H9 (cell line): ENCODE measurements around the gene DAB2IP. TPM values are rescaled to one million over a fixed set of nuclear protein-coding genes. Genes with fewer than 3 reads are reported as not detected.

ENCODE experiments used
- DNase-seq: peaks from one replicate; pipeline ENCODE4 v3.0.0-alpha.2; 2017
- H2AFZ ChIP-seq: one replicate; pipeline ENCODE4 v1.6.1; 2013; ENCODE audit warnings: mild to moderate bottlenecking, low read length, control low read depth, moderate library complexity
- H2AK5ac ChIP-seq: 2 replicates; pipeline ENCODE4 v1.6.1; 2013; ENCODE audit warnings: low read length, control low read depth, mixed read lengths; ENCODE audit not compliant: insufficient read length
- H2BK120ac ChIP-seq: one replicate; pipeline ENCODE4 v1.6.1; 2013; ENCODE audit warnings: low read depth, mild to moderate bottlenecking, low read length, control low read depth, inconsistent platforms; ENCODE audit not compliant: poor library complexity, severe bottlenecking
- H2BK12ac ChIP-seq: 2 replicates; pipeline ENCODE4 v1.6.1; 2013; ENCODE audit warnings: low read length, control low read depth, mixed read lengths, low read depth; ENCODE audit not compliant: insufficient read length
- H2BK15ac ChIP-seq: 2 replicates; pipeline ENCODE4 v1.6.1; 2013; ENCODE audit warnings: low read depth, low read length, control low read depth
- H2BK20ac ChIP-seq: one replicate; pipeline ENCODE4 v1.6.1; 2013; ENCODE audit warnings: low read depth, mild to moderate bottlenecking, low read length, control low read depth, inconsistent platforms; ENCODE audit not compliant: poor library complexity, severe bottlenecking
- H2BK5ac ChIP-seq: 2 replicates; pipeline ENCODE4 v1.6.1; 2013; ENCODE audit warnings: low read length, control low read depth, mixed read lengths; ENCODE audit not compliant: insufficient read length
- H3K14ac ChIP-seq: 2 replicates; pipeline ENCODE4 v1.6.1; 2013; ENCODE audit warnings: low read length, control low read depth; ENCODE audit not compliant: insufficient read depth
- H3K18ac ChIP-seq: 2 replicates; pipeline ENCODE4 v1.6.1; 2013; ENCODE audit warnings: low read depth, mild to moderate bottlenecking, mixed read lengths, low read length, control low read depth; ENCODE audit not compliant: insufficient read length
- H3K23ac ChIP-seq: 2 replicates; pipeline ENCODE4 v1.6.1; 2013; ENCODE audit warnings: low read length, control low read depth, mixed read lengths, low read depth; ENCODE audit not compliant: insufficient read length
- H3K23me2 ChIP-seq: 2 replicates; pipeline ENCODE4 v1.6.1; 2013; ENCODE audit warnings: low read depth, mild to moderate bottlenecking, mixed read lengths, low read length, control low read depth; ENCODE audit not compliant: insufficient read length, poor library complexity, severe bottlenecking
- H3K27ac ChIP-seq: 2 replicates; pipeline ENCODE4 v1.5.1; 2013; ENCODE audit warnings: low read length, control low read depth, mixed read lengths, low read depth; ENCODE audit not compliant: insufficient read length
- H3K27me3 ChIP-seq: 2 replicates; pipeline ENCODE4 v1.6.1; 2013; ENCODE audit warnings: low read length, control low read depth, inconsistent platforms; ENCODE audit not compliant: insufficient read depth
- H3K4ac ChIP-seq: 2 replicates; pipeline ENCODE4 v1.6.1; 2013; ENCODE audit warnings: low read depth, mild to moderate bottlenecking, control low read depth, inconsistent platforms, low read length, moderate library complexity
- H3K4me1 ChIP-seq: 2 replicates; pipeline ENCODE4 v1.6.1; 2013; ENCODE audit warnings: low read length, control low read depth, inconsistent platforms; ENCODE audit not compliant: insufficient read depth
- H3K4me2 ChIP-seq: 2 replicates; pipeline ENCODE4 v1.6.1; 2013; ENCODE audit warnings: low read length, control low read depth, mixed read lengths; ENCODE audit not compliant: insufficient read length, insufficient read depth
- H3K56ac ChIP-seq: 2 replicates; pipeline ENCODE4 v1.6.1; 2013; ENCODE audit warnings: low read depth, mild to moderate bottlenecking, mixed read lengths, low read length, control low read depth; ENCODE audit not compliant: insufficient read length
- H3K79me1 ChIP-seq: 2 replicates; pipeline ENCODE4 v1.6.1; 2013; ENCODE audit warnings: low read depth, mild to moderate bottlenecking, moderate library complexity, low read length, control low read depth, inconsistent platforms; ENCODE audit not compliant: insufficient read depth, poor library complexity, severe bottlenecking
- H3K79me2 ChIP-seq: 2 replicates; pipeline ENCODE4 v1.6.1; 2013; ENCODE audit warnings: low read length, control low read depth, inconsistent platforms; ENCODE audit not compliant: insufficient read depth
- H3K9ac ChIP-seq: 2 replicates; pipeline ENCODE4 v1.6.1; 2013; ENCODE audit warnings: low read length, control low read depth, mixed read lengths; ENCODE audit not compliant: insufficient read length; ENCODE audit errors: extremely low read depth
- H3K9me3 ChIP-seq: one replicate; pipeline ENCODE4 v1.6.1; 2013; ENCODE audit warnings: low read depth, low read length, inconsistent platforms; ENCODE audit not compliant: control insufficient read depth
- H3T11ph ChIP-seq: one replicate; pipeline ENCODE4 v1.6.1; 2013; ENCODE audit warnings: mild to moderate bottlenecking, low read length, control low read depth, inconsistent platforms
- H4K20me1 ChIP-seq: one replicate; pipeline ENCODE4 v1.6.1; 2013; ENCODE audit not compliant: control insufficient read depth, insufficient read length, insufficient read depth
- H4K5ac ChIP-seq: 2 replicates; pipeline ENCODE4 v1.6.1; 2013; ENCODE audit warnings: low read depth, mild to moderate bottlenecking, mixed read lengths, low read length, control low read depth; ENCODE audit not compliant: insufficient read length
- H4K8ac ChIP-seq: replicated peaks from 2 replicates; pipeline ENCODE4 v1.6.1; 2013; ENCODE audit warnings: low read length, control low read depth, mixed read lengths, low read depth; ENCODE audit not compliant: insufficient read length
- H4K91ac ChIP-seq: 2 replicates; pipeline ENCODE4 v1.6.1; 2013; ENCODE audit warnings: low read depth, mild to moderate bottlenecking, moderate library complexity, mixed read lengths, low read length, control low read depth; ENCODE audit not compliant: insufficient read length
- H3K27ac Mint-ChIP-seq, 3 experiments: 2 replicates in 2 of 3; 3 replicates in 1 of 3; pipeline ENCODE4 v1.8.0; 2020 to 2021; ENCODE audit warnings: mixed read lengths in 3 of 3, mild to moderate bottlenecking in 1 of 3, moderate library complexity in 1 of 3
- H3K27me3 Mint-ChIP-seq: 2 replicates; pipeline ENCODE4 v1.8.0; 2021; ENCODE audit warnings: low read depth, mild to moderate bottlenecking, moderate library complexity, mixed read lengths
- H3K36me3 Mint-ChIP-seq, 3 experiments: 2 replicates in 2 of 3; 3 replicates in 1 of 3; pipeline ENCODE4 v1.8.0; 2020 to 2021; ENCODE audit warnings: low read depth in 3 of 3, mixed read lengths in 3 of 3; ENCODE audit not compliant: insufficient read depth in 1 of 3
- H3K4me1 Mint-ChIP-seq, 2 experiments: 2 replicates each; pipeline ENCODE4 v1.8.0; 2020; ENCODE audit warnings: mixed read lengths in 2 of 2
- H3K4me3 Mint-ChIP-seq, 2 experiments: 2 replicates in 1 of 2; 3 replicates in 1 of 2; pipeline ENCODE4 v1.8.0; 2020 to 2021; ENCODE audit warnings: mild to moderate bottlenecking in 2 of 2, mixed read lengths in 2 of 2, moderate library complexity in 1 of 2
- H3K9me3 Mint-ChIP-seq, 2 experiments: 2 replicates in 1 of 2; 3 replicates in 1 of 2; pipeline ENCODE4 v1.8.0; 2020; ENCODE audit warnings: mild to moderate bottlenecking in 2 of 2, mixed read lengths in 2 of 2, moderate library complexity in 1 of 2
- CTCF ChIP-seq: fragments of 200-600 bp; sonication (generic); conservative IDR thresholded peaks from 3 replicates; pipeline ENCODE4 v1.8.0; 2021; ENCODE audit warnings: antibody characterized with exemption, mild to moderate bottlenecking
- WGBS: extraction: QIAGEN DNeasy Blood & Tissue Kit; methylation state at CpG from one replicate; pipeline ENCODE4 v1.1.7; 2013; ENCODE audit warnings: missing lambda C conversion rate, low lambda C conversion rate, mixed read lengths; ENCODE audit not compliant: insufficient read length; ENCODE audit errors: extremely low coverage; 5-methylcytosine and 5-hydroxymethylcytosine counted together
- total RNA-seq: library from RNA; stranded (reverse); gene quantifications from 2 replicates; pipeline ENCODE4 v1.2.1, GENCODE V29; 2021

The DAB2IP gene
- total RNA-seq, 1 experiment from 2014 or later: 22.6 TPM

- Histone ChIP-seq H2BK20ac (no peak overlapping the region), H2BK12ac (no peak overlapping the region), H2AK5ac (no peak overlapping the region), H4K8ac (no peak overlapping the region), H3K4ac (no peak overlapping the region), H2AFZ (no peak overlapping the region), H3K79me1 (no peaks in the 10 kb centered on the region), H2BK120ac (no peak overlapping the region), H3K23ac (no peak overlapping the region), H4K91ac (no peak overlapping the region), H3K27ac (no peak overlapping the region), H3K14ac (no peak overlapping the region), H3K23me2 (no peaks in the 10 kb centered on the region), H3K27me3 (no peaks in the 10 kb centered on the region), H3K56ac (no peak overlapping the region), H3K4me1 (no peaks in the 10 kb centered on the region), H3T11ph (no peak overlapping the region), H3K79me2 (no peaks in the 10 kb centered on the region), H3K9me3 (no peaks in the 10 kb centered on the region), H4K5ac (no peak overlapping the region), H4K20me1 (no peaks in the 10 kb centered on the region), H2BK5ac (no peak overlapping the region), H3K4me2 (no peak overlapping the region), H3K9ac (no peak overlapping the region), H2BK15ac (no peak overlapping the region), H3K18ac (no peak overlapping the region)
- WGBS: no CpG with 5 or more reads among the region's 23 CpGs
- TF ChIP-seq CTCF: no peak
- H3K27ac Mint-ChIP-seq: no peak overlapping the region
- H3K4me3 Mint-ChIP-seq: no peak overlapping the region
- DNase-seq: no peak
- no peaks in the 10 kb centered on the region; a peak in 1 of 5 replicates for H3K9me3 Mint-ChIP-seq
- no peaks in the 10 kb centered on the region for H3K27me3 Mint-ChIP-seq
- peaks cover 16 to 17% of the 10 kb centered on the region in 2 experiments for H3K4me1 Mint-ChIP-seq
- peaks cover 37 to 74% (median 40%) of the 10 kb centered on the region in 3 experiments; a peak in 6 of 7 replicates for H3K36me3 Mint-ChIP-seq
Measured at GRCh38 chr9:121776001-121776738, 124.7 kb downstream of the DAB2IP start.
